Panc1 (cell line): ENCODE measurements around the gene FAM83E.

Experiments used
- CTCF ChIP-seq: fragments of 450-650 bp; IDR thresholded peaks from 2 replicates; pipeline ENCODE4 v1.5.1; 2017; ENCODE audit warnings: mild to moderate bottlenecking
- POLR2AphosphoS5 ChIP-seq: IDR thresholded peaks from 2 replicates; pipeline ENCODE4 v1.6.1; 2012; ENCODE audit warnings: mild to moderate bottlenecking, low read depth, low read length, moderate library complexity
- SIN3A ChIP-seq: IDR thresholded peaks from 2 replicates; pipeline ENCODE4 v1.6.1; 2012; ENCODE audit warnings: low read depth, mild to moderate bottlenecking, low read length, moderate library complexity, borderline replicate concordance; ENCODE audit not compliant: insufficient read depth
- TCF7L2 ChIP-seq: IDR thresholded peaks from 2 replicates; pipeline ENCODE4 v1.6.1; 2011; ENCODE audit warnings: mild to moderate bottlenecking, low read depth, low read length, inconsistent platforms

GRCh38 chr19:48578891-48579290, 36.0 kb downstream of the FAM83E start:
- TF ChIP-seq CTCF (no peak), POLR2AphosphoS5 (no peak), TCF7L2 (no peak), SIN3A (no peak)
